Stimulated activated CD4-positive, alpha-beta T cell treated with anti-CD3 and anti-CD28 coated beads, Interleukin-1b, Interleukin-23, amount 100 ng/mL, for 24 hours (primary cell): ENCODE data around the gene DNAJC8.

ENCODE experiments used
- DNase-seq, 4 experiments: peaks; one replicate each; pipeline ENCODE4 v3.0.0-alpha.2; 2020; ENCODE audit warnings: low read depth in 4 of 4, low spot score in 1 of 4

DNAJC8 gene

GRCh38 chr1:28173151-28173979 is 59.5 kb downstream of the DNAJC8 start:
- no peak for DNase-seq

DNA sequence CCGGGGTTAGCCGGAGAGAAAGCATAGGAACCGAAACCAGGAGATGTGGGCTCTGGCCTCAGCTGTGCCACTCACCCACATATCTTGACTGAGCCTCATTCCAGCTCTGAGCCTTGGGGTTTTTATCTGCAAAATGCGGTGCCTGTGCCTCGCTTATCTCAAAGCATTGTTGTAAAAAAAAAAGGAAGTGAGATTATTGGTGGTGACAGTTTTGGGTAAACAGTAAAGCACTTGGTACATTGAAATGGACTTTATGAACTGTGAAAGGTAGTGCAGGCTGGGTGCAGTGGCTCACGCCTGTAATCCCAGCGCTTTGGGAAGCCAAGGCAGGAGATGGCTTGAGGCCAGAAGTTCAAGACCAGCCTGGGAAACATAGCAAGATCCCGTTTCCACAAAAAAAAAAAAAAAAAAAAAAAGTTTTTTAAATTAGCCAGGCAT is 60.1 kb downstream of the DNAJC8 start:
- DNase-seq, result peak in 1 of 4 experiments; percentile 11

DNA sequence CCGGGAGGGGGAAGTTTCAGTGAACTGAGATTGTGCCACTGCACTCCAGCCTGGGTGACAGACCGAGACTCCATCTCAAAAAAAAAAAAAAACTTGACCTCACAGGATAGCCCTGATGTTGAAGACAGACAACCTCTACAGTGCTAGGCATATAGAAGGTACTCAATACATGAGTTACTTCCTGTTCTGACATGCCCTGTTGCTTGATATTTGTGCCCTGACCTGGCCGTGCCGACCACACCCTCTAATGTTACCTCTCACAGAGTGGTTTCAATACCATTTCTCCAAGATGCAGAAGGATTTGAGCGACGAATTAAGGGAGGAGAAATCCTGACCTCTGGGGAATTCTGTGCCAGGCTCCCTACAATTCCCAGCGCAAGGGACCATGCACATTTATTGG is 61.6 kb downstream of the DNAJC8 start:
- DNase-seq, result no peak

DNA sequence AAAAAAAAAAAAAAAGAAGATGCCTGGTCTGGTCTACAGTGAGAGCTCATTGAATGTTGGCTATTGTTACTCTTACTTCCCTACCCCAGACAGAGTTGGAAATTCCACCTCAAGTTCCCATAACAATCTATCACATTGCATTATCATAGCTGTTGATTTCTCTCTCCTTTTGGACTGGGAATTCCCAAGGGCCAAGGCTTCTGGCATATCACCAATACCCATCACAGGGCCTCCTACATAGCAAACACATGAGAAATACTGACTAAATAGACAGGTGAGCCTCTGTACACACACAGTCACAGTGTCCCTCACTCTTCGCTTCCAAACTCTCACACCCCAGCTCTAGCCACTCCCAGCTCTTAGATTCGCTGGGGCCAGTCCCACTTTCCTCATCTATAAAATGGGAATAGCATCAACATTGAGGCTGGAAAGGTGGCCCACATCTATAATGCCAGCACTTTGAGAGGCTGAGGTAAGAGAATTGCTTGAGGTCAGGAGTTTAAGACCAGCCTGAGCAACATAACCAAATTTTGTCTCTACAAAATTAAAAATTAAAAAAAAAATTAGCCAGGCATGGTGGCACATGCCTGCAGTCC is 62.7 kb downstream of the DNAJC8 start:
- no peak for DNase-seq

DNA sequence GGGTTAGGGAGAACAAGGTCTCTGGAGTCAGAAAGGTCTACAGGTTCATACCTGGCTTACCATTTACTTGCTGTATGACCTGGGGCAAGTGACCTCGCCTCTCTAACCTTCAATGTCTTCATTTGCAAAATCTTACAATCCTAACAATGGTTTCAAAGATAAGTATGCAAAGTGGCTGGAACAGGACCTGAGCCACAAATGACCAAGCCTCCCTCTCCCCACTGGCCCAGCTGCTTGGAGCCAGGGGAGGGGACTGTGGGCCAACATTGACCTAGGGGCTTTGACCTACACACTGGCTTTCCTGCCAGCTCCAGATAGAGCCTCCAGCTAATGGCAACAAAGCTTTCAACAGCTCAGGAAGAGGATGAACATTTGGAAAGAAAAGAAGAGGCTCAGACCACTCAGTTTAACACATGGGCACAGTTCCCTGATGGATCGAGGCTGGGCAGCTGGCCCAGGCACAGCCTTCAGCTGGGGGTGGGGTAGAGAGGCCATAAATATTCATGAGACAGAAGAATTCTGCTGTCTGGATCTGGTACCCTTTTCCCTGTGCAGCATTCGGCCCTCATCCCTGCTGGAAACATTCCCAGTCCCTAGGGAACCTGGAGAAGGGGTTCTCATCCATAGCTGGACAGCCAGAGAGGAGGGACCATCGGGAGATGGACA is 69.2 kb downstream of the DNAJC8 start:
- no peak for DNase-seq

DNA sequence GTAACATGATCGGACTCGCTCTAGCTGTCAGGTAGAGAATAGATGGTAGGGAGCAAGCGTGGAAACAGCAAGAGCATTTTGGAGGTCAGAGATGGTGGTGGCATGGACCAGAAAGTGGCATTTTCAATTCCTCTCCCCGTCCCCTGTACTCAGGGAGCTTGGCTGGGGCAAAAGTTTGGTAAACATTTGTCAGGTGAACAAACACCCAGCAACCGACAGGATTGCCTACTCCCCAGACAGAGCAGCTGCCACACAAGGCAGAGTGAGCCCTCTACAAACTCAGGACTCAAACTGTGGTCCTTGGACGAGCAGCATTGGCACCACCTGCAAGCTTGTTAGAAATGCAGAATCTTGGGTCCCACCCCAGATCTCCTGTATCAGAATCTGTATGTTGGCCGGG is 70.7 kb downstream of the DNAJC8 start:
- no peak for DNase-seq

GRCh38 chr1:28161751-28162150 is 71.1 kb downstream of the DNAJC8 start:
- no peak for DNase-seq

GRCh38 chr1:28160782-28161266 is 72.0 kb downstream of the DNAJC8 start:
- DNase-seq, result no peak

- DNase-seq, result no peak
These were observed 73.1 kb downstream of the DNAJC8 start for GRCh38 chr1:28159680-28160079.

DNA sequence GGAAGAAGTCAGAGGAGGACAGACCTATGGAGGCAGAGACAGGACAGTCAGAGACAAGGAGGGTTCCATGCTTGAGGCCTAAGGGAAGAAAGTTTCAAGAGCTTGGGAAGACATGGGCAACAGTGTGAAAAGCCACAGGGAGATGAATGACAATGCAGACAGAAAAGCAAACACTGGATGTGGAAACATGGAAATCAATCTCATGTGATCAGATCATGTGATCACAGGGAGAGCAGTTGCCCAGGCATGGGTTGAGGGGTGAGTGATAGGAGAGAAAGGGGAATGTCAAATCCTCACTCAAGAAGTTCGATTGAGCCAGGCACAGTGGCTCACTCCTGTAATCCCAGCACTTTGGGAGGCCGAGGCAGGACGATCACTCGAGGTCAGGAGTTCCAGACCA is 73.6 kb downstream of the DNAJC8 start:
- DNase-seq, result no peak

GRCh38 chr1:28157894-28158293 is 74.9 kb downstream of the DNAJC8 start:
- no peak for DNase-seq

- no peak for DNase-seq
These were observed 76.0 kb downstream of the DNAJC8 start for GRCh38 chr1:28156821-28157220.

DNA sequence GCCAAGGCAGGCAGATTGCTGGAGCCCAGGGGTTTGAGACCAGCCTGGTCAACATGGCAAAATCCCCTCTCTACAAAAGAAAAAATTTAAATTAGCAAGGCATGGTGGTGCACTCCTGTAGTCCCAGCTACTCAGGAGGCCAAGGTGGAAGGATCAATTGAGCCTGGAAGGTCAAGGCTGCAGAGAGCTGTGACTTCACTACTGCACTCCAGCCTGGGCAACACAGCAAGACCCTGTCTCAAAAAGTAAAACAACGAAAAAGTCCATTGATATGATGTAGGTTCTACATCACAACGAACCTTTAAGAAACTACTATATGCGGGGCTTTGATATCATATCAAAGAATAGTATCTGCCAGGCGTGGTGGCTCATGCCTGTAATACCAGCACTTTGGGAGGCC is 77.2 kb downstream of the DNAJC8 start:
- no peak for DNase-seq

DNA sequence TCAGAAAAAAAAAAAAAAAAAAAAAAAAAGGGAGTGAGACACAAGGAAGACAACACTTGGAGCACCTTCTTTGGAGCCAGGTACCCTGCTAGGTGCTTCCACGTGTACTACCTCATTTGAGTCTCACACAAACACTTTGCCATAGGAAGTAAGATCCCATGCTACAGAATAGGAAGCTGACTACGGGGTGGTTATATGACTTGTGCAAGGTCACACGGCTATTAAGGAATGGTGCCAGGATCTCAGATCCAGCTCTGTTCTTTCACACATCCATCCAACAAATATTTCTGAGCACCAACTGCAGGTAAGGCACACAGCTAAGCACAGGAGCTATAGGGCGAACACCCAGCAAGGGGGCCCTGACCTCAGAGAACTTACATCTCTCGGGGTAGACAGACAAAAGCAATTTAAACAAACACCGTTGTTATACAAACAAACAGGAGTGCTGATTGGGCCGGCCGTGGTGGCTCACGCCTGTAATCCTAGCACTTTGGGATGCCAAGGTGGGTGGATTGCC is 78.7 kb downstream of the DNAJC8 start:
- DNase-seq, result no peak
